OCI-LY1 (cell line): ENCODE measurements around the gene NUDT21.

Experiments used
- H2AFZ ChIP-seq: fragments of 200-600 bp; sonication (generic), shearing (Covaris generic); 2 replicates; pipeline ENCODE4 v1.6.0; 2014; ENCODE audit warnings: antibody characterized with exemption, mild to moderate bottlenecking, low read length
- H3F3A ChIP-seq: fragments of 200-600 bp; sonication (generic), shearing (Covaris generic); 2 replicates; pipeline ENCODE4 v1.6.0; 2014; ENCODE audit warnings: mild to moderate bottlenecking, antibody characterized with exemption, low read length, moderate library complexity; ENCODE audit not compliant: insufficient read depth
- H3K27ac ChIP-seq: fragments of 200-600 bp; sonication (generic); 2 replicates; pipeline ENCODE4 v1.5.1; 2014; ENCODE audit warnings: low read length, mixed run types, mild to moderate bottlenecking, low read depth; ENCODE audit not compliant: poor library complexity, severe bottlenecking
- H3K27me3 ChIP-seq: fragments of 200-600 bp; sonication (generic); 2 replicates; pipeline ENCODE4 v1.6.0; 2014; ENCODE audit warnings: antibody characterized with exemption, mild to moderate bottlenecking, low read length, moderate library complexity; ENCODE audit not compliant: insufficient read depth
- H3K36me3 ChIP-seq: fragments of 200-600 bp; sonication (generic); 2 replicates; pipeline ENCODE4 v1.6.1; 2014; ENCODE audit warnings: mild to moderate bottlenecking, antibody characterized with exemption, low read length, moderate library complexity, mixed read lengths; ENCODE audit not compliant: insufficient read depth
- H3K4me1 ChIP-seq: fragments of 200-600 bp; sonication (generic); 2 replicates; pipeline ENCODE4 v1.5.1; 2014; ENCODE audit warnings: mild to moderate bottlenecking, low read length, moderate library complexity; ENCODE audit not compliant: insufficient read depth, severe bottlenecking
- H3K4me2 ChIP-seq: fragments of 200-600 bp; sonication (generic), shearing (Covaris generic); 2 replicates; pipeline ENCODE4 v1.6.1; 2014; ENCODE audit warnings: low read length
- H3K4me3 ChIP-seq: fragments of 200-600 bp; sonication (generic); 2 replicates; pipeline ENCODE4 v1.5.1; 2014; ENCODE audit warnings: low read length, low read depth, mild to moderate bottlenecking, mixed read lengths; ENCODE audit not compliant: poor library complexity, severe bottlenecking
- H3K79me2 ChIP-seq: fragments of 200-600 bp; shearing (Covaris generic); 2 replicates; pipeline ENCODE4 v1.6.1; 2016; ENCODE audit warnings: mixed run types, low read length, mixed read lengths; ENCODE audit not compliant: insufficient read depth
- H3K9ac ChIP-seq: fragments of 200-600 bp; sonication (generic), shearing (Covaris generic); 2 replicates; pipeline ENCODE4 v1.6.1; 2014; ENCODE audit warnings: mild to moderate bottlenecking, low read length, mixed read lengths
- H3K9me2 ChIP-seq: fragments of 200-600 bp; sonication (generic), shearing (Covaris generic); 2 replicates; pipeline ENCODE4 v1.6.1; 2014; ENCODE audit warnings: low read depth, mild to moderate bottlenecking, low read length, mixed read lengths
- H3K9me3 ChIP-seq: fragments of 200-600 bp; shearing (Covaris generic); 2 replicates; pipeline ENCODE4 v1.6.1; 2014; ENCODE audit warnings: low read length, mixed read lengths
- H4K20me1 ChIP-seq: fragments of 200-600 bp; sonication (generic), shearing (Covaris generic); 2 replicates; pipeline ENCODE4 v1.6.0; 2016; ENCODE audit warnings: mild to moderate bottlenecking, low read length; ENCODE audit not compliant: insufficient read depth
- CTCF ChIP-seq: fragments of 200-600 bp; sonication (generic), shearing (Covaris generic); IDR thresholded peaks from 2 replicates; pipeline ENCODE4 v1.5.1; 2017; ENCODE audit warnings: mild to moderate bottlenecking, antibody characterized with exemption, low read length, moderate library complexity, mixed read lengths
- EZH2 ChIP-seq: fragments of 200-600 bp; sonication (generic), shearing (Covaris generic); IDR thresholded peaks from 2 replicates; pipeline ENCODE4 v1.8.0; 2017; ENCODE audit warnings: borderline replicate concordance, mixed run types, mild to moderate bottlenecking, antibody characterized with exemption, low read length, moderate library complexity, mixed read lengths

NUDT21 gene

GRCh38 chr16:56448005-56448404, 3.1 kb downstream of the NUDT21 start:
- H3K79me2 ChIP-seq, result peaks cover 68% of the 10 kb centered on the region
- H3K4me1 ChIP-seq, result peaks cover 38% of the 10 kb centered on the region
- no peak overlapping the region for H3K4me3 ChIP-seq
- TF ChIP-seq CTCF (no peak), EZH2 (no peak)
- H3F3A ChIP-seq, result no peaks in the 10 kb centered on the region
- no peaks in the 10 kb centered on the region for H3K9me2 ChIP-seq
- peak overlapping the region; percentile 98 for H3K4me2 ChIP-seq
- H3K9me3 ChIP-seq, result no peaks in the 10 kb centered on the region
- no peaks in the 10 kb centered on the region for H4K20me1 ChIP-seq
- no peak overlapping the region for H2AFZ ChIP-seq
- no peak overlapping the region for H3K9ac ChIP-seq
- H3K36me3 ChIP-seq, result peaks cover 52% of the 10 kb centered on the region
- no peak overlapping the region for H3K27ac ChIP-seq
- H3K27me3 ChIP-seq, result no peaks in the 10 kb centered on the region

GRCh38 chr16:56447286-56447685, 3.8 kb downstream of the NUDT21 start:
- no peaks in the 10 kb centered on the region for H3K9me2 ChIP-seq
- no peak overlapping the region for H2AFZ ChIP-seq
- H3K36me3 ChIP-seq, result peaks cover 57% of the 10 kb centered on the region
- H3K27me3 ChIP-seq, result no peaks in the 10 kb centered on the region
- peaks cover 61% of the 10 kb centered on the region for H3K79me2 ChIP-seq
- H3K4me1 ChIP-seq, result peaks cover 31% of the 10 kb centered on the region
- H4K20me1 ChIP-seq, result no peaks in the 10 kb centered on the region
- TF ChIP-seq CTCF (no peak), EZH2 (no peak)
- no peak overlapping the region for H3K9ac ChIP-seq
- peak overlapping the region; percentile 98; the same call in 1 of the 2 replicates for H3K4me2 ChIP-seq
- no peaks in the 10 kb centered on the region for H3F3A ChIP-seq
- no peak overlapping the region for H3K27ac ChIP-seq
- no peaks in the 10 kb centered on the region for H3K9me3 ChIP-seq
- H3K4me3 ChIP-seq, result no peak overlapping the region

GRCh38 chr16:56438038-56438437, 13.1 kb downstream of the NUDT21 start:
- Histone ChIP-seq H4K20me1 (no peaks in the 10 kb centered on the region), H3K27ac (no peak overlapping the region), H3K79me2 (no peaks in the 10 kb centered on the region), H3K9ac (no peak overlapping the region), H3K4me2 (no peak overlapping the region), H3K36me3 (peaks cover 82% of the 10 kb centered on the region), H2AFZ (no peak overlapping the region), H3K4me1 (no peaks in the 10 kb centered on the region), H3F3A (no peaks in the 10 kb centered on the region), H3K27me3 (no peaks in the 10 kb centered on the region), H3K9me3 (no peaks in the 10 kb centered on the region), H3K4me3 (no peak overlapping the region), H3K9me2 (no peaks in the 10 kb centered on the region)
- TF ChIP-seq CTCF, result no peak
- TF ChIP-seq EZH2, result no peak
